Kidney (tissue), 14 donors: Measurements from ENCODE around the gene ATP5PB. TPM values are rescaled to one million over a fixed set of nuclear protein-coding genes. Genes with fewer than 3 reads are reported as not detected.

ENCODE experiments used
- DNase-seq, 5 donors: peaks; one replicate each; pipeline ENCODE4 v3.0.0-alpha.2; 2013 to 2020
- FAIRE-seq: peaks from 2 replicates; lab custom pipeline; 2012; peaks lifted over from hg19 to GRCh38; lab: Jason Lieb, UNC
- H3K27ac ChIP-seq, 2 donors: one replicate each; pipeline ENCODE4 v1.7.0; 2013; ENCODE audit warnings: low read depth in 2 of 2, low read length in 2 of 2, inconsistent platforms in 1 of 2
- H3K27me3 ChIP-seq: one replicate; pipeline ENCODE4 v1.7.1; 2013; ENCODE audit warnings: low read length, inconsistent platforms; ENCODE audit not compliant: control insufficient read depth, insufficient read depth
- H3K36me3 ChIP-seq, 3 donors: one replicate each; pipeline versions ENCODE4 v1.7.0 to v1.7.1; 2013; ENCODE audit warnings: low read length in 3 of 3, control low read depth in 1 of 3, inconsistent platforms in 1 of 3; ENCODE audit not compliant: insufficient read depth in 3 of 3, control insufficient read depth in 2 of 3
- H3K4me1 ChIP-seq, 3 donors: one replicate each; pipeline versions ENCODE4 v1.7.0 to v1.7.1; 2013; ENCODE audit warnings: low read length in 3 of 3, inconsistent platforms in 1 of 3, low read depth in 1 of 3; ENCODE audit not compliant: control insufficient read depth in 2 of 3, insufficient read depth in 2 of 3
- H3K4me3 ChIP-seq, 3 donors: one replicate each; pipeline versions ENCODE4 v1.7.0 to v1.8.1; 2013; ENCODE audit warnings: low read length in 3 of 3, control low read depth in 1 of 3, inconsistent platforms in 1 of 3
- H3K9ac ChIP-seq, 3 donors: one replicate each; pipeline versions ENCODE4 v1.7.0 to v1.7.1; 2013; ENCODE audit warnings: low read length in 3 of 3, control low read depth in 1 of 3, inconsistent platforms in 1 of 3
- H3K9me3 ChIP-seq, 3 donors: one replicate each; pipeline versions ENCODE4 v1.7.0 to v1.7.1; 2013; ENCODE audit warnings: low read length in 3 of 3, control low read depth in 1 of 3, inconsistent platforms in 1 of 3; ENCODE audit not compliant: control insufficient read depth in 2 of 3, insufficient read depth in 1 of 3
- intact Hi-C: fragments of 100-400 bp; cut with DNase I; formaldehyde crosslinking; loops from one replicate; pipeline ENCODE4 v1.11.1; 2022
- polyA plus RNA-seq: library from polyadenylated mRNA; stranded (reverse); fragments of 350-450 nt; fragmentation: Illumina TruSeq; extraction: RNeasy Lipid Tissue Mini Kit (QIAGEN cat#74804); gene quantifications from one replicate; pipeline ENCODE4 v1.2.3, GENCODE V29; 2014; ENCODE audit warnings: low read depth, low replicate concordance; ENCODE audit not compliant: insufficient read depth
- total RNA-seq: library from RNA; stranded (reverse); fragmentation: NEBNext Ultra II Directional; extraction: Animal tissue kit (Norgen Biotek cat#: 25700); gene quantifications from one replicate; pipeline ENCODE4 v1.2.1, GENCODE V29; 2021
- TF ChIP-seq, protein P1 (sequence below): IDR thresholded peaks from 3 replicates; pipeline ENCODE4 v1.5.1; 2012; ENCODE audit warnings: mild to moderate bottlenecking, moderate library complexity, borderline replicate concordance; ENCODE audit not compliant: insufficient read depth; ENCODE audit errors: extremely low read depth
- donor health status: control.
- donor health status: control.
- donor health status: control.
- donor health status: control.
- donor health status: control.
- donor health status: DM: yes; HTN: yes; CAD: no.
- donor health status: Normal renal cell carcinoma (clear cell type).

Gene ATP5PB
- total and polyA plus RNA-seq, 2 donors from 2014 or later = 207 to 791 TPM

DNA sequence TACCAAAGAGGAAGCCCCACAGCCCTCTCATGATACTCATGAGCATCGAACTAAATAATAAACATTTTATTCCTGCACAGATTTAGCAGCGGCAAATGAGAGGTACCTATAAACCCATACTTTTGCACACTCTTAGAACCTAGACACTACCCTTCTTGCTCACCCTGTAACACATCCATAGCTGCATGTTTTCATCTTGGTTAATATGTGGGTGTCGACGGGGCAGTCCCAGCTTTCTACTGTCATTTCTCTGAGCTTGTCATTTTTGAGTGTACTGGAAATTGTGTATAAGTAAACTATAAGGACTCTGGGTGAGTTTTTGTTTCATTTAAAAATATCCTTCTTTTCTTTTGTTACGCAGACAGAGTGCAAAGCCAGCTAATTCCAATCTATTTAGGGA lies 47.2 kb upstream of the ATP5PB start:
- FAIRE-seq = no peak
- Histone ChIP-seq H3K9ac (no peak overlapping the region), H3K27ac (no peak overlapping the region), H3K4me1 (no peaks in the 10 kb centered on the region), H3K9me3 (no peaks in the 10 kb centered on the region), H3K36me3 (no peaks in the 10 kb centered on the region), H3K4me3 (no peak overlapping the region), H3K27me3 (no peaks in the 10 kb centered on the region)
- intact Hi-C loops = loop anchor here (10.0 kb wide), 1 partner anchor 177 kb away; the partner anchor contains the start of gene CHI3L2
- no peak for DNase-seq
- TF ChIP-seq, protein P1, sequence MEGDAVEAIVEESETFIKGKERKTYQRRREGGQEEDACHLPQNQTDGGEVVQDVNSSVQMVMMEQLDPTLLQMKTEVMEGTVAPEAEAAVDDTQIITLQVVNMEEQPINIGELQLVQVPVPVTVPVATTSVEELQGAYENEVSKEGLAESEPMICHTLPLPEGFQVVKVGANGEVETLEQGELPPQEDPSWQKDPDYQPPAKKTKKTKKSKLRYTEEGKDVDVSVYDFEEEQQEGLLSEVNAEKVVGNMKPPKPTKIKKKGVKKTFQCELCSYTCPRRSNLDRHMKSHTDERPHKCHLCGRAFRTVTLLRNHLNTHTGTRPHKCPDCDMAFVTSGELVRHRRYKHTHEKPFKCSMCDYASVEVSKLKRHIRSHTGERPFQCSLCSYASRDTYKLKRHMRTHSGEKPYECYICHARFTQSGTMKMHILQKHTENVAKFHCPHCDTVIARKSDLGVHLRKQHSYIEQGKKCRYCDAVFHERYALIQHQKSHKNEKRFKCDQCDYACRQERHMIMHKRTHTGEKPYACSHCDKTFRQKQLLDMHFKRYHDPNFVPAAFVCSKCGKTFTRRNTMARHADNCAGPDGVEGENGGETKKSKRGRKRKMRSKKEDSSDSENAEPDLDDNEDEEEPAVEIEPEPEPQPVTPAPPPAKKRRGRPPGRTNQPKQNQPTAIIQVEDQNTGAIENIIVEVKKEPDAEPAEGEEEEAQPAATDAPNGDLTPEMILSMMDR = no peak

DNA sequence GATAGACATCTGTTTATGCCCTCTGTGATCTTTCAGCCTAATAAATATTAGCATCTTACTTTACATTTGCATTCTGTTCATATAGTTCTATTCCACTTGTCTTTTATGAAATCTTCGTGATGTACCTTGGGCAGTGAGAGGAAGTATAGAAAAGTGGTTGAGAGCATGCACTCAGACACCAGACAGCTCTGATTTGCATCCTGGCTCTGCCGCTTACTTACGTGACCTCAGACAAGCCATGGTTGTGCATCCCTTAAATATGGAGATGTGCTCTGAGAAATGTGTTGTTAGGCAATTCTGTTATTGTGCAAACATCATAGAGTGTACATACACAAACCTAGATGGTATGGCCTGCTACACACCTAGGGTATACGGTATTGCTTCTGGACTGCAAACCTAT lies 44.7 kb upstream of the ATP5PB start:
- Histone ChIP-seq H3K9me3 (no peaks in the 10 kb centered on the region), H3K27me3 (no peaks in the 10 kb centered on the region), H3K4me1 (no peaks in the 10 kb centered on the region), H3K4me3 (no peak overlapping the region), H3K36me3 (no peaks in the 10 kb centered on the region), H3K27ac (no peak overlapping the region), H3K9ac (no peak overlapping the region)
- no peak for FAIRE-seq
- intact Hi-C loops = loop anchor here (10.0 kb wide), 1 partner anchor 180 kb away; the partner anchor contains the start of gene CHI3L2
- TF ChIP-seq, protein P1 = no peak
- DNase-seq = no peak

DNA sequence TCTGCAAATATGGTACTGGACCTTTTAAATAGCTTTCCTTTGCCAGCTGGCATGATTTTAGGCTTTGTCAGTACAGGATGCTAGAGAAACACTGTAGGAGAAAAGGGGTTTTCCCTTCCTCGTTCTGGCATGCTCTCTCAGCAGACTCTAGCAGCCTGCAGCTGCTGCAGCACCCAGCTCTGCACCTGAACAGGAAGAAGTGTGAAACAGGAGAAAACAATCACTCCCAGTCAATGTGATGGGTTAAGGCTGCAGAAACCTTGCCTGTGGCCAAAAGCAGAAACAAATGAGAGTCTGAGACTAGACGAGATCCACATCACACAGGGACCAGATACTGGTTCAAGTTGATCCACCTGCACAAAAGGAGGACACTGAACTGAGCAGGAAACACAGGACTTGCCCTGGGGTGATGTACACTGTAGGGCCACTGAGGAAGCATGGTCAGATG lies 42.9 kb upstream of the ATP5PB start:
- Histone ChIP-seq H3K4me3 (no peak overlapping the region), H3K4me1 (no peaks in the 10 kb centered on the region), H3K9ac (no peak overlapping the region), H3K27ac (no peak overlapping the region), H3K9me3 (no peaks in the 10 kb centered on the region), H3K27me3 (no peaks in the 10 kb centered on the region), H3K36me3 (no peaks in the 10 kb centered on the region)
- no peak for FAIRE-seq
- intact Hi-C loops = loop anchor here (10.0 kb wide), 1 partner anchor 182 kb away; the partner anchor contains the start of gene CHI3L2
- DNase-seq = peak in 1 of 5 donors; percentile 21
- TF ChIP-seq, protein P1 = no peak

DNA sequence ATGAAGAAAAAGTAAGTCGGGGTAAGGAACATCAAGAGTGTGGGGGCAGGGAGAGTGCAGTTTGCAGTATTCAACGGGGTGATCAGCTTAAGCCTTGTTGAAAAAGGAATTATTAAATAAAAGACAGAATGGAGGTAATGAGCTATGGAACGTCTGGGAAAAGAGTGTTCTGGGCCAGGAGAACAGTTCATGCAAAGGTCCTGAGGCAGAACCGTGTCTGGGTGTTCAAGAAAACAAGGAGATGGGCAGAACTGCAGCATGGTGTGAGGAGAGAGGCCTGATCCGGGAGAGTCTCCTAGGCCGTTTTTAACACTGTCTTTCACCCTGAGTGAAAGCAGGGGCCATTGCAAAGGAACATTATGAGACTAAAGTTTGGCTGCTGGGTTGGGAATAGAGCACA lies 42.0 kb upstream of the ATP5PB start:
- H3K9ac ChIP-seq = no peak overlapping the region
- DNase-seq (no peak), FAIRE-seq (no peak)
- H3K9me3 ChIP-seq = no peaks in the 10 kb centered on the region
- no peaks in the 10 kb centered on the region for H3K4me1 ChIP-seq
- no peaks in the 10 kb centered on the region for H3K27me3 ChIP-seq
- TF ChIP-seq, protein P1 = no peak
- H3K36me3 ChIP-seq = no peaks in the 10 kb centered on the region
- H3K4me3 ChIP-seq = no peak overlapping the region
- intact Hi-C loops = loop anchor here (10.0 kb wide), 1 partner anchor 182 kb away; the partner anchor contains the start of gene CHI3L2
- no peak overlapping the region for H3K27ac ChIP-seq
